Measurements from ENCODE around the gene PXMP2.

GRCh38 chr12:132717011-132717410 lies 29.6 kb downstream of the PXMP2 start:
- no peak for TF ChIP-seq CTCF (IDR thresholded peaks at IDR 0.05; ENCODE audit: low read depth, low read length)
- TF ChIP-seq MAX (IDR thresholded peaks at IDR 0.05; ENCODE audit: low read depth, low read length), result no peak
- no peak for TF ChIP-seq POLR2A (IDR thresholded peaks at IDR 0.05; ENCODE audit: extremely low read depth, insufficient read length)

All from NB4 (cell line).